HCT116 (cell line): ENCODE measurements around the gene PIN1. TPM values are rescaled to one million over a fixed set of nuclear protein-coding genes. Genes with fewer than 3 reads are reported as not detected.

Experiments
- ATAC-seq: fragments of 200-7000 bp; cut with Tn5 transposase; 2 replicates; pipeline ENCODE4 v1.9.1; 2020; ENCODE audit warnings: mild to moderate bottlenecking, moderate library complexity
- BruUV-seq: library from RNA; stranded (reverse); fragments of 400-500 nt; replicated peaks from 2 replicates; lab custom pipeline; 2021; lab: Mats Ljungman, UMichigan
- CTCF ChIA-PET: fragments of 300-600 bp; sonication (Branson Sonifier 250); formaldehyde crosslinking; loops from one replicate; lab custom pipeline; 2021; ENCODE audit warnings: antibody characterized with exemption; lab: Charles Lee
- POLR2A ChIA-PET: fragments of 300-600, 350-600 bp; sonication (Branson Sonifier 250); formaldehyde crosslinking; loops from one replicate; lab custom pipeline; 2021; ENCODE audit warnings: antibody characterized with exemption; lab: Charles Lee
- RAD21 ChIA-PET, 2 experiments: fragments of 300-600 bp; sonication (Branson Sonifier 250); formaldehyde crosslinking; loops; one replicate each; lab custom pipeline; 2023; ENCODE audit warnings: low total read pairs in 2 of 2; ENCODE audit not compliant: uncharacterized antibody in 2 of 2, unreplicated experiment in 2 of 2, low non-redundant PET in 1 of 2; lab: Charles Lee
- DNase-seq: peaks from one replicate; pipeline ENCODE4 v3.0.0-alpha.2; 2010; ENCODE audit warnings: low read depth, low spot score
- H2AFZ ChIP-seq: fragments of 200-600 bp; shearing (Covaris generic), sonication (generic); 2 replicates; pipeline ENCODE4 v1.6.1; 2017; ENCODE audit warnings: low read depth, mixed run types, mixed read lengths, antibody characterized with exemption, low read length; ENCODE audit not compliant: poor library complexity, severe bottlenecking
- H3K27ac ChIP-seq: 2 replicates; pipeline ENCODE4 v1.5.1; 2012; ENCODE audit warnings: low read depth, low read length
- H3K27me3 ChIP-seq: fragments of 200-600 bp; sonication (generic); 2 replicates; pipeline ENCODE4 v1.6.1; 2016; ENCODE audit warnings: mixed run types, low read length, mixed read lengths; ENCODE audit not compliant: insufficient read depth
- H3K36me3 ChIP-seq, 2 experiments: fragments of 200-500 bp in 1 of 2; fragments of 200-600 bp in 1 of 2; sonication (Bioruptor generic) in 1 of 2; sonication (generic) in 1 of 2; 2 replicates each; pipeline versions ENCODE4 v1.5.1 to v1.6.1; 2014 to 2016; ENCODE audit warnings: low read length in 2 of 2, inconsistent platforms in 1 of 2, mixed read lengths in 1 of 2, mixed run types in 1 of 2; ENCODE audit not compliant: insufficient read depth in 2 of 2, control insufficient read depth in 1 of 2
- H3K4me1 ChIP-seq, 2 experiments: fragments of 200-600 bp in 1 of 2; sonication (generic) in 1 of 2; 2 replicates each; pipeline versions ENCODE4 v1.5.1 to v1.6.1; 2012 to 2017; ENCODE audit warnings: low read length in 2 of 2, inconsistent platforms in 1 of 2, mild to moderate bottlenecking in 1 of 2, mixed read lengths in 1 of 2, mixed run types in 1 of 2, moderate library complexity in 1 of 2; ENCODE audit not compliant: insufficient read depth in 2 of 2, control insufficient read depth in 1 of 2
- H3K4me2 ChIP-seq: fragments of 200-600 bp; sonication (generic); 2 replicates; pipeline ENCODE4 v1.6.1; 2017; ENCODE audit warnings: mixed run types, low read length, mixed read lengths
- H3K4me3 ChIP-seq, 2 experiments: fragments of 200-600 bp in 1 of 2; sonication (generic) in 1 of 2; replicated peaks in 1 of 2; 2 replicates each; pipeline ENCODE4 v1.5.1; 2011 to 2016; ENCODE audit warnings: low read length in 2 of 2, control low read depth in 1 of 2, low read depth in 1 of 2, mild to moderate bottlenecking in 1 of 2, mixed read lengths in 1 of 2, mixed run types in 1 of 2
- H3K79me2 ChIP-seq: fragments of 200-600 bp; sonication (generic); 2 replicates; pipeline ENCODE4 v1.6.1; 2017; ENCODE audit warnings: mild to moderate bottlenecking, mixed run types, low read length, moderate library complexity, mixed read lengths; ENCODE audit not compliant: insufficient read depth
- H3K9ac ChIP-seq: fragments of 200-600 bp; sonication (generic); 2 replicates; pipeline ENCODE4 v1.6.1; 2016; ENCODE audit warnings: low read length, mixed read lengths
- H3K9me2 ChIP-seq: fragments of 200-600 bp; sonication (generic), shearing (Covaris generic); 2 replicates; pipeline ENCODE4 v1.6.1; 2017; ENCODE audit warnings: mixed run types, mild to moderate bottlenecking, moderate library complexity; ENCODE audit not compliant: insufficient read depth
- H3K9me3 ChIP-seq, 2 experiments: fragments of 200-500 bp in 1 of 2; fragments of 200-600 bp in 1 of 2; sonication (Bioruptor generic) in 1 of 2; sonication (generic) in 1 of 2; 2 replicates each; pipeline ENCODE4 v1.6.1; 2014 to 2017; ENCODE audit warnings: low read length in 2 of 2, mixed read lengths in 2 of 2, inconsistent platforms in 1 of 2, low read depth in 1 of 2, mild to moderate bottlenecking in 1 of 2, mixed run types in 1 of 2, moderate library complexity in 1 of 2; ENCODE audit not compliant: control insufficient read depth in 1 of 2, insufficient read depth in 1 of 2
- H4K20me1 ChIP-seq: fragments of 200-600 bp; sonication (generic), shearing (Covaris generic); 2 replicates; pipeline ENCODE4 v1.6.1; 2017; ENCODE audit warnings: mixed run types, mild to moderate bottlenecking, moderate library complexity; ENCODE audit not compliant: insufficient read depth
- CEBPB ChIP-seq: IDR thresholded peaks from 2 replicates; pipeline ENCODE4 v1.6.1; 2012; ENCODE audit warnings: low read depth
- ELF1 ChIP-seq: IDR thresholded peaks from 2 replicates; pipeline ENCODE4 v1.6.1; 2012; ENCODE audit warnings: low read depth, borderline replicate concordance
- FOSL1 ChIP-seq: IDR thresholded peaks from 2 replicates; pipeline ENCODE4 v1.6.1; 2012; ENCODE audit warnings: low read depth
- POLR2A ChIP-seq: IDR thresholded peaks from 2 replicates; pipeline ENCODE4 v1.7.0; 2011; ENCODE audit warnings: borderline replicate concordance; ENCODE audit not compliant: insufficient read depth, insufficient read length; ENCODE audit errors: extremely low read depth
- YY1 ChIP-seq: IDR thresholded peaks from 2 replicates; pipeline ENCODE4 v1.6.1; 2011; ENCODE audit warnings: low read length, low read depth, moderate library complexity, mild to moderate bottlenecking; ENCODE audit not compliant: insufficient replicate concordance; ENCODE audit errors: extremely low read depth
- ZFX ChIP-seq: fragments of 450-650 bp; IDR thresholded peaks from 2 replicates; pipeline ENCODE4 v1.6.1; 2017
- intact Hi-C: fragments of 100-400 bp; cut with micrococcal nuclease; formaldehyde crosslinking; loops from 2 replicates; pipeline ENCODE4 v1.10.0; 2022
- total RNA-seq: library from RNA; stranded (reverse); gene quantifications from one replicate; pipeline ENCODE4 v1.2.1, GENCODE V29; 2021; ENCODE audit not compliant: unreplicated experiment

The PIN1 gene
- total RNA-seq, 1 experiment from 2014 or later: 78.9 TPM

DNA sequence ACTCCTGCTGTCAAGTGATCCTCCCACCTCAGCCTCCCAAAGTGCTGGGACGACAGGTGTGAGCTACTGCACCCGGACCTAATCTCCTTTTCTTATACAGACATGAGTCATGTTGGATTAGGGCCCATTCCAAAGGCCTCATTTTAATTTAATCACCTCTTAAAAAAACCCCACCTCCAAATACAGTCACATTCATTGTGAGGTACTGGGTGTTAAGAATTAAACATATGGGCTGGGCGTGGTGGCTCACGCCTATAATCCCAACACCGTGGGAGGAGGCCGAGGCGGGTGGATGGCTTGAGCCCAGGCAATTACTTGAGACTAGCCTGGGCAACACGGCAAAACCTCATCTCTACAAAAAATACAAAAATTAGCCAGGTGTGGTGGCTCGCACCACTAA is 46.6 kb downstream of the PIN1 start:
- Histone ChIP-seq H3K4me2 (peak overlapping the region; percentile 54), H3K9me2 (no peaks in the 10 kb centered on the region), H3K9ac (no peak overlapping the region), H2AFZ (no peak overlapping the region), H4K20me1 (no peaks in the 10 kb centered on the region), H3K4me1 (peaks cover 28 to 44% of the 10 kb centered on the region in 2 experiments), H3K79me2 (no peaks in the 10 kb centered on the region), H3K4me3 (no peak overlapping the region), H3K9me3 (no peaks in the 10 kb centered on the region), H3K36me3 (no peaks in the 10 kb centered on the region), H3K27ac (no peak overlapping the region), H3K27me3 (no peaks in the 10 kb centered on the region)
- CTCF ChIA-PET: interaction anchor here (0.6 kb wide), 1 partner anchor 42 kb away, joined by 3 read pairs; no protein-coding TSS in a partner anchor
- ATAC-seq (0 out of 2 replicates have a peak, but pooled peaks have one; percentile 19), DNase-seq (peak; percentile 13)
- RAD21 ChIA-PET: no interaction called here
- POLR2A ChIA-PET: interaction anchor here (0.7 kb wide), 1 partner anchor 10 kb away, joined by 3 read pairs; no protein-coding TSS in a partner anchor
- no TSS peak for BruUV-seq
- no peak for TF ChIP-seq ZFX
- TF ChIP-seq FOSL1: peak; percentile 41; the same call in 1 of the 2 replicates
- intact Hi-C loops: no loop called here

DNA sequence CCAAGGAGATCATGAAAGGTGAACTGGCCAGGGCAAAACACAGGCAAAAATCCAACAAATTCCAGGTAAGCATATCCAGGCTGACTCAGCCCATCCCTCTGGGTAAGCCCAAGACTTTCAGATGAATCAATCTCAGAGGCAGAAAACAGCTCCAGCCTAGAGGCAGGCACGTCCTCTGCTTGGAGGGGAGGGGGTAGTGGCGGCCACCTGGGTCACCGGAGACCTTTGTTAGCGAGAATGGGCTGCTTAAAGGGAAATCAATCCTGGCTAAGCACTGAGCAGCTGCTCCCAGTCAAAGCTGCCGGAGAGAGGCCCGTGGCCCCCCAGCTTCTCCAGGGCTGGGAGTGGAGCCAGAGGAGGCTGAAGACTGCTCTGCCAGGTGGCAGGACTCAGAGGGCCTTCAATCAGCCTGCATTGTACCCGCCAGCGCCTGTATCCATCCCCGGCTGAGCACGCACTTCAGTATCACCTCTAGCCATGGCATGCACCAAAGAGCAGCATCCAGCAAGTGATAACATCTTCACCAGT is 48.2 kb downstream of the PIN1 start:
- Histone ChIP-seq H3K9me2 (no peaks in the 10 kb centered on the region), H3K27me3 (no peaks in the 10 kb centered on the region)
- ChIA-PET CTCF (interaction anchor here (0.7 kb wide), 1 partner anchor 117 kb away, joined by 3 read pairs; no protein-coding TSS in a partner anchor), RAD21 (no interaction called here)
- peak; percentile 65 for ATAC-seq
- TF ChIP-seq POLR2A (no peak), ELF1 (no peak), YY1 (no peak), CEBPB (no peak), FOSL1 (peak; percentile 25; the same call in 1 of the 2 replicates)
- TF ChIP-seq, all 23 proteins: peak for 1
- Histone ChIP-seq H3K9ac (no peak overlapping the region), H3K27ac (no peak overlapping the region), H2AFZ (no peak overlapping the region), H3K9me3 (no peaks in the 10 kb centered on the region), H3K36me3 (no peaks in the 10 kb centered on the region), H3K4me3 (no peak overlapping the region), H3K4me1 (peaks cover 19 to 34% of the 10 kb centered on the region in 2 experiments), H4K20me1 (no peaks in the 10 kb centered on the region), H3K4me2 (peak overlapping the region; percentile 51), H3K79me2 (no peaks in the 10 kb centered on the region)
- BruUV-seq: no TSS peak
- intact Hi-C loops: no loop called here
- POLR2A ChIA-PET: interaction anchor here (0.7 kb wide), 1 partner anchor 41 kb away, joined by 3 read pairs; no protein-coding TSS in a partner anchor
- DNase-seq: peak; percentile 23
